GM21447 (cell line): ENCODE data around the gene APH1B.
"Not testable (repeated sequence)": the region's sequence is repeated elsewhere in the genome, so short reads cannot be mapped to it uniquely, and the experiment has no call there.

Experiments
- ATAC-seq: cut with Tn5 transposase; IDR thresholded peaks from one replicate; pipeline ENCODE4 v1.9.1; 2021; ENCODE audit not compliant: unreplicated experiment

APH1B gene

DNA sequence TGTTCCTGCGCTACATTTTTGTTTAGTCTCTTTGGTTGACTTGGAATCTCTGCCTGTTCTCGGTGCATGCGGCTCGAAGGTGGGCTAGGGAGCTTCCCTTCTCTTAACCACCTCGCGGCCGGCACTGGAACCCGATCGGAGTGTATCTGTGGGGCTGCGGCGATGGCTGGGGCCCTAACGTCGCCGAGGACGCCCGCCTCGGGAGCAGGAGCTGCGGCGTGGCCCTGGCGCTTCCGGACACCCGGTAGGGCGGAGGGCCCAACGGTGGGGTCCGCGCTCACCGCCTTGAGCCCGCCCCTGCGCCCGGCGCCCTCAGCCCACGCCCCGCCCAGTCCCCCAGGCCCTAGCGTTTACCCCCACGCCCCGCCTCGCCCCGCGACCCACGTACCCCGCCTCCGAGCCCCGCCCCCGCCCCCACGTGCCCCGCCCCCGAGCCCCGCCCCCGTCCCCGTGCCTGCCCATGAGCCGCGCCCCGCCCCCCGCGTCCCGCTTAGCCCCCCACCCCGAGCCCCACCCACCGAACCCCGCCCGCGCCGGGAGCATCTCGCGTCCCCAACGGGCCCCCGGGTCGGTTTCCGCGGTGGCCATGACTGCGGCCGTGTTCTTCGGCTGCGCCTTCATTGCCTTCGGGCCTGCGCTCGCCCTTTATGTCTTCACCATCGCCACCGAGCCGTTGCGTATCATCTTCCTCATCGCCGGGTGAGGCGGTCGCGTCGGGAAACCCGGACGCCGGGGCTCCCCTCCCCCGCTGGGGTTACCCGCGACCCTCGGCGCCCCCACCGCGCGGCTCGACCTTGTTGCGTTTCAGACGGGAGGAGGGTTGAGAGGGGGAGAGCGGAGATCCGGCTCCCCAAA lies at the start of gene APH1B:
APH1B (plus strand) TSS at position 568 of the 855 bp plus-strand sequence; CDS start at position 587, 19 bp downstream.
- ATAC-seq: peak; percentile 71

DNA sequence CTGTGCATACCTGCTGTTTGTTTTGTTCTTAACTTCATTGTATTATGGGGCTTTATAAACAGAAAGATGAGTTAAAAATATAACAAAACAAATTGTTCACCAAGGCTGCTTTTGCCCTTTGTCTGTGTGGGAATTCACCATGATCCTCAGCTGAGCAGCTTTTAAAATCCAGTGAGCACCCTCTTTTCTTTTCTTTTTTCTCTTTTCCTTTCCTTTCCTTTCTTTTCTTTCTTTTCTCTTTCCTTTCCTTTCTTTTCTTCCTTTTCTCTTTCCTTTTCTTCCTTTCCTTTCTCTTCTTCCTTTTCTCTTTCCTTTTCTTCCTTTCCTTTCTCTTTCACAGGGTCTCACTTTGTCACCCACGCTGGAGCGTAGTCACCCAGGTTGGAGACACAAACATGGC lies 49.7 kb upstream of the APH1B start:
- ATAC-seq: no peak

DNA sequence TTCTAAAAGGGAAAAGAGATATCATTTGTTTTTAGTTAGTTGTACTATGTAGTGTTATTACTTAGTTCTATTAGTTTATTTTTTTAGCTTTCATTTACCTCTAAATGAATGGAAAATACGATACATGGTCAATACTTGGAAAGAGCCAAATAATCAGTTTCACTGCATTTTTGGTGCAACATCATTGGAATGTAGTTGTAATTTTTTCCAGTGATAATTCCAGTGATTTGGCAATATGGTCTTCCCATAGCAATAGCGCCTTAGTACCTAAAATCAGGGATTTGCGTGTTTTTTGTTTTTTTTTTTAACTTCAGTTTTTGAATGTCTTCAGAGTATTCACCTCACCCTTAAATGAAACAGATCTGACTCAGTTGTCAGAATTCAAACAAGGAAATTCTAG lies 46.2 kb upstream of the APH1B start:
- ATAC-seq: no peak

DNA sequence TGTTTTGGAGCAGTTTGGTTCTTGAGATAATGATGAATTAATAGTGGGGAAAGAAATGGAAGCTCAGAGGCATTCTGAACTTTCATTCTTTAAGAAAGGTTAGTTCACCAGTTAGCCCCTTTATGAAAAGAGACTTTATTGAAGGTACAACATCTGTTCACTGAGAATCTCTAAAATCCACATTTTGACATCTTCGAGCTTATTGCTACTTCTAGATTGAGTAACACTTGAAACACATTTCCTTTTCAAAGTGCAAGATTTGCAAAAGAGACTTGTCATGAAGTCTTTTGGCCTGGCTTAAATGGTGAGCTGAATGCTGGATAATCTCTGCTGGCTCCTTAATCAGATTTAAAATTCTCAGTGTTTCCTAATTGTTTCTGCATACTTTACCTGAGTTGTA lies 45.7 kb upstream of the APH1B start:
- ATAC-seq: no peak

DNA sequence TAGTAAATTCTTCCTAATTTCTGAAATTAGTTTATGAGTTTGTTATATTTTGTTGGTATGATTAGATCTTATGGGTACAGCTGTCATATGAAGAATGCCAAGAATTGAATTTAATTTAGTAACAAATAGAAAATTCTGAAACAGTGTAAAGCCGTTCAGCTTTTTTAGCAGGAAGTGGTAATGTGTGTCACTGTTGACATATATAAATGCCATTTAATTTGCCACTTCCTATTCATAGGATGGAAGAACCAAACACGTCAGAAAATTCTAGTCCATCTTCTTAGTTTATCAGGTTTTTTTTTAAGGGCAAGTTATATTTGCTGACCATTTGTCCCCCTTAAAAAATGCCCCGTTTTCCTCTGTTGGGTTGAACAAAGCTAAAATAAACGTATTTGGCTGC lies 45.0 kb upstream of the APH1B start:
- no peak for ATAC-seq

DNA sequence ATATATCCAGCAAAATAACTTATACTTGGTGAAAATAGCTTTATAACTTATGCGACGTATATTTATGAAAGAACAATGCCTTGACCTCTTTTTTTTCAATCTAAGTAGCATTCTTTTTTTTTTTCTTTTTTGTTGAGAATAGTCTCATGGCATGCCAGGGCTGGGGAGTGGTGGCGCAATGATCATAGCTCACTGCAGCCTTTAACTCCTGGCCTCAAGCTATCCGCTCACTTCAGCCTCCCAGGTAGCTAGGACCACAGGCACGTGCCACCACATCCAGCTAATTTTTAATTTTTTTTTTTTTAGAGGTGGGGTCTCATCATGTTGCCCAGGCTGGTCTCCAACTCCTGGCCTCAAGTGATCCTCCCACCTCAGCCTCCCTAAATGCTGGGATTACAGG lies 44.5 kb upstream of the APH1B start:
- ATAC-seq: no peak

DNA sequence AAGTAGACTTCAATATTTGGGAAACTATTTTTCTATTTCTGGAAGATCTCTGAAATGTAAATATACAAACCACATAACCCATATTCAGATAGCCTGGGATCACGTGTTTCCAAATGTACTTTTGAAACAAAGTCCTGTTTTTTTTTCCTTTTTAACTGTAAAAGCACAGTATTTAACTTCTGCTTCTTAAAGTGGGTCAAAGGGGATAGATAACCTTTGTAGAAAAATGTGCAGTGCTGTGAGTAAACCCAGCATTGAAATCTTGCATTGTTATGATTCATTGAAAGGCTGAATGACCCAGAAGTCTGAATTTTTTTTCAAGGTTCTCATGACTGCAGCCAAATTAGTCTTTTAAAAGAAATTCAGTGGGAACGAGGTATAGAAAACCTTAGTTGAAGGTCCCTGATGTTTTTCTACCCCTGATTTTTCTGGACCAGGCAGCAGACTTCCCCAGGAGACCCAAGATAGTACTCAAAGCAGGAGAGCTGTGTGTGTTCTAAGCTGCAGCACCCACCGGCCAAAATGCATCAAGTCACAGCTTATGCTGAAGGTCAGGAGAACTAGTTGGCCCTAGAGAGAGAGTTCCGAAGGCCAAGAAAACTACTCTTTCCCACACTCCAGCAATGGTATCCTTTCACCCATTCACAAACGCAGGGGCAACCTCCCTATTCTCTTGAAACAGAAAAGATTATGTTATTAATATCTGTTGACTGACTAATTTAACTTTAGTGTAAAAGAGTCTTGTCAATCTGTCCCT lies 43.6 kb upstream of the APH1B start:
- ATAC-seq: no peak

DNA sequence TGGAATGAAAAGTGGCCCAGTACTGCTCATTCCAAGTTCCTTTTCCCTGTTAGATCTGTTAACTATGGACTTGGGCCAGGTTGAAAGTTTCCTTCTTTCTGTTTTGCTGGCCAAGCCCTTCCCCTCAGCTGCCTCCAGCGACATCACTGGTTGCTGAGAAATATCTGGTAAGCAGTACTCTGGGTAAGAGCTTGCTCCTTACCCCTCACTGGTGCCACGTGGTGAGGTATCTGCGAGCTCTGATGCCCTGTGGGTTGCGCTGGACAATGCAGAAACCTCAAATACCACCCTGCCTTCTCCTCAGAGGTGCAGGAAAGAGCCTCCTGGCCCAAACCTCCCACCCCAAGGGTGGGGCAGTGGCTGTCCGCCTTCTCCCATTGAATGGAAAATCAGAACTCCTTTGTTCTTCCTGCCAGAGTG lies 42.9 kb upstream of the APH1B start:
- ATAC-seq: no peak

DNA sequence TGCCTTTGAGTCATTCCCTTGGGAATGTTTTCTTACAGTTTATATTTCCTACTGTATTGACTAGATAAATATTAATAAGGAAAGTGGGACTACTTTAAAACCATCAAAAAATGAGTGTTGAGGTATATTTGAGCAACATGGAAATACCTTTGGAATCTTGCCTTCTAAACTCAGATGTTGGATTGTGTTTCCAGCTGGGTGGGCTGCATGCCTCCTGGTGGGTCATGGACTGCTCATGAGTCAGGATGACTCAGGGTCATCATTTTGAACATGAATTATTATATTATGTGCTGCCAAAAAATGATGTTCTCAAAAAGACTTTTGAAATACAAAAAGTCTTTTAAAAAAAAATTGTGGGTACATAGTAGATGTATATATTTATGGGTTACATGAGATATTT lies 41.1 kb upstream of the APH1B start:
- ATAC-seq: no peak

DNA sequence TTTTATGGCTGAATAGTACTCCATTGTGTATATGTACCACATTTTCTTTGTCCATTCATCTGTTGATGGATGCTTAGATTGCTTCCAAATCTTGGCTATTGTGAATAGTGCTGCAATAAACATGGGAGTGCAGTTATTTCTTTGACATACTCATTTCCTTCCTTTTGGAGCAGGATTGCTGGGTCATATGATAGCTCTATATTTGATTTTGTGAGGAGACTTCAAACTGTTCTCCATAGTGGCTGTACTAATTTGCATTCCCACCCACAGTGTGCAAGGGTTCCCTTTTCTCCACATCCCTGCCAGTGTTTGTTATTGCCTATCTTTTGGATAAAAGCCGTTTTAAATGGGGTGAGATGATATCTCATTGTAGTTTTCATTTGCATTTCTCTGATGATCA lies 40.3 kb upstream of the APH1B start:
- ATAC-seq: not testable (repeated sequence)

DNA sequence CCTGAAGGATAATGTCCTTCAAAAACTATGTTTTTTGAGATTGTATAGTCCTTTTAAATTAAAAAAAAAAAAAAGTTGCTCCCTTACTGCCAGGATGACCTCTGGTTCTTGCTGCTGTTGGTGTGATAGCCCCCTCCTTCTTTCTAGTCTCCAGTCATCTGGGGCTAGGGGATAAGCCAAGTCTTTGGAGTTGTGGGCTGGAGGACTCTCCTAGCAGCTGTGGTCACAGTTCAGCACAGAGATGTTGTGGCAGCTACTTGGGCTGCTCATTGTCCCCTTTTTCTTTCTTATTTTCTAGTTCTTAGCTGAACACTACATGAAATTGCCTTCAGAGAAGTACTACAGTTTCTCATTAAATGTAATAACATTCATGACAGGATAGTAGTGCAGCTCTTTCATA lies 39.2 kb upstream of the APH1B start:
- no peak for ATAC-seq

DNA sequence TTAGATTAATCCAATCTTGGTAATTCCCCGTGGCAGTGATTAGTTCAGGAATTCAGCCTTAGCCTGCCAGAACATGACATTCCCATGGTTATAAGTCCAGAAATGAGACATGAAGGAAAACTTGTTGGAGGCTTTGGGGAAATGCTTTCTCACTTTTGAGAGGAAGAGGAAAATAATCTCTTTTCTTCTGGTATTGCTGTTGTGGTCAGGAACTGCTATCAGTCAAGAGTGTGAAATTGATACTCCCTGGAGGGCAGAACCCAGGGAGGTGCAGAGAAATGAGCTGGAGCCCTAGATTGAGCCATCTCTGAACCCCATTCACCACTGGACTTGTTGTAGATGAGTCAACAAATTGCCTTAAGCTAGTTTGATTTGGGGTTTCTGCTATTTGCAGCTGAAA lies 38.6 kb upstream of the APH1B start:
- peak; percentile 48 for ATAC-seq

DNA sequence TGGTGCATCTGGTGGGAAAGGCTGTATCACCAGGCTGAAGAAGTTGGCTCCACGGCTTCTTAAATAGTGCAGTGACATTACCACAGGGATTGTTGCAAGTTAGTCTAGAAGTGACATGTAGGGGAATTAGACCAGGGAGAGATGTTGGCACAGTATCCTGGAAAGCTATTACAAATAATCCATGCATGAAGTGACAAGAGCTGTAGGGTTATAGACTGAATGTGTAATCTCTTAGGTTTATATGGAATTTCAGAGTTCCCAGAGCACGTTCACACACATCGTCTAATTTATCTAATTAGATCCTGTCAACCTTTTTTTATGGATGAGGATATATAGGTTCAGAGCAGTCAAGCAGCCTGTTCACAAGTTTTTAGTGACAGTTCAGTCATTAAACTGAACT lies 37.3 kb upstream of the APH1B start:
- ATAC-seq: no peak

DNA sequence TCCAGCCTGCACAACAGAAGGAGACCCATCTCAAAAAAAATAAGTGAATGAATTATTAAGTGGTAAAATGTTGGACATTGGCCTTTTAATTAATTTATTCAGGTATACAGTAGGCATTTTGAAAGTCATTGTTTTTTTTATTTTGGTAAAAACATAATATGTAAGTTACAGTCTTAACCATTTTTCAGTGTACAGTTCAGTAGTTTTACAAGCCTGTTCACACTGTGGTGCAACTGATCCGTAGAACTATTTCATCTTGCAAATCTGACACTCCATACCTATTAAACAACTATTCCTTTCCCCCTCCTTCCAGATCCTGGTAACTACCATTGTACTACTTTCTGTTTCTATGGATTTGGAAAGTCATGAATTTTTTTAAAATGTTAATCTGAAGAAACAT lies 36.1 kb upstream of the APH1B start:
- no peak for ATAC-seq

DNA sequence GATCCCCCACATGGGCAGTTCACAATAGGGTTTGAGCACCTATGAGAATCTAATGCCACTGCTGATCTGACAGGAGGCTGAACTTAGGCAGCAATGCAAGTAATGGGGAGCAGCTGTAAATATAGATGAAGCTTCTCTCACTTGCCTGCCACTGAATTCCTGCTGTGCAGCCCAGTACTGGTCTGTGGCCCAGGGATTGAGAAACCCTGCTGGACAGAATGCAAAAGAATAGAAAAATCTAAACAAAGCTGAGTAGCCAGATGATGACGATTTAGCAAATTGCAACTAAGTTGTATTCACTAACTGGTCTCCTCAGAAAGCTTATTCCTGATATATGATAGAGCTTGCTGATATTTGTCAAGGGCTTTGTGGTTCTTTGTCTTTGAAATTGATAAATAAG lies 34.3 kb upstream of the APH1B start:
- no peak for ATAC-seq

DNA sequence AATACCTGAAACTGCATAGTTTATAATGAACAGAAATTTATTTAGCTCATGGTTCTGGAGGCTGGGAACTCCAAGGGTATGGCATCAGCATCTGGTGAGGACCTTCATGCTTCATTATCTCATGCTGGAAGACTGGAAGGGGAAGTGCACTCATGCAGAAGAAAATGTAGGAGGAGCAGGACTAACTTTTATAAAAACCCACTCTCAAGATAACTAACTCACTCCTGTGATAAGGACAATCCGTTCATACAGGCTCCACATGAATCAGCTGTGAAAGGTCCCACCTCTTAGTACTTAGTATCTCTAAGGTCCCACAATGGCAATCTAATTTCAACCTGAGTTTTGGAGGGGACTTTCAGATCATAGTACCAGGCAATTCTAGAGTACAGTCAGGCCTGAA lies 33.6 kb upstream of the APH1B start:
- no peak for ATAC-seq

DNA sequence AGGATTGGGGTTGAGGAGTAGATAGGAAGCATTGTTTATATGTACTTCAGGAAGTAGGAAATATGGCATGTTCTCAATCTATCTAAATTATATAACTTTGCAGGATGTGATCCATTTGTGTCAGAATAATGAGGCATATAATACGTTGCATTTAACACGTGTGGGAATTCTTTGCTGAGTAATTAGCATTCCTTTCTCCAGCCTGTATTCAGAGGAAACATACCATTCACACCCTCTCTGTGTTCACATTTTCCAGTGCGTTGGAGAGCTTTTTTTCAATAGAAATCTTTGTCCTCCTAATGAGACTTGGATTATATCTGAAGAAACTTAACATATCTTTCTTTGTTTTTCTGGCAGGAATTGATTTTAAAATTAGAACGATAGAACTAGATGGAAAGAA lies 33.0 kb upstream of the APH1B start:
- no peak for ATAC-seq

DNA sequence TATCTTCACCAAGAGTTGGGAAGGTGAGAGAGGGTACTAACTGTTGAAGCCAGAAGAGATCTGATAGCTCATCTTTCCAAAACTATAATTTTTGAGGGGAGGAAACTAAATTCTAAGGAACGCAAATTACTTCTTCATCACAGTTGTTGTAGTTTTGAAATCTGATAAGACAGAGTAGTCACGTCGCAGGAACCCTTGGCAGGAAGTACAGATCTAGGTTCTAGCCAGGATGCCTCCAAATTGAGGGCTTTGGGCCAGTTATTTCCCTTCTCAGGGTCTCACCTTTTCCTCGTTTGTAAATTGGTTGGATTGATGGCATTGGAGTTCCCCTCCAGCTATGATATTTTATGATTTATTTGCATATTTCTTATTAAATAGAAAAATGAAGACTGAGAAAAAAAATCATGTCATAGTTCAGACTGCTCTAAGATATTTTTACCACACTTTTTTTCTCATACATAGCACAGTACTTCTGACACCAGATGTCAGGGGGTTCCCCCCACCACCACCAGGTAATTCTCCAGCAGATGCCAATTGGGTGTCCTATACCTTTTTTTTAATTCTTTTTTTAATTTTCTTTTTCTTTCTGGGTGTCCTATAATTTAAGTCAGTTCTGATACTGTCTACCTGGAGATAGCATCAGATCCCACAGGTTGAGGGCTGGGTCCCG lies 32.3 kb upstream of the APH1B start:
- ATAC-seq: no peak

DNA sequence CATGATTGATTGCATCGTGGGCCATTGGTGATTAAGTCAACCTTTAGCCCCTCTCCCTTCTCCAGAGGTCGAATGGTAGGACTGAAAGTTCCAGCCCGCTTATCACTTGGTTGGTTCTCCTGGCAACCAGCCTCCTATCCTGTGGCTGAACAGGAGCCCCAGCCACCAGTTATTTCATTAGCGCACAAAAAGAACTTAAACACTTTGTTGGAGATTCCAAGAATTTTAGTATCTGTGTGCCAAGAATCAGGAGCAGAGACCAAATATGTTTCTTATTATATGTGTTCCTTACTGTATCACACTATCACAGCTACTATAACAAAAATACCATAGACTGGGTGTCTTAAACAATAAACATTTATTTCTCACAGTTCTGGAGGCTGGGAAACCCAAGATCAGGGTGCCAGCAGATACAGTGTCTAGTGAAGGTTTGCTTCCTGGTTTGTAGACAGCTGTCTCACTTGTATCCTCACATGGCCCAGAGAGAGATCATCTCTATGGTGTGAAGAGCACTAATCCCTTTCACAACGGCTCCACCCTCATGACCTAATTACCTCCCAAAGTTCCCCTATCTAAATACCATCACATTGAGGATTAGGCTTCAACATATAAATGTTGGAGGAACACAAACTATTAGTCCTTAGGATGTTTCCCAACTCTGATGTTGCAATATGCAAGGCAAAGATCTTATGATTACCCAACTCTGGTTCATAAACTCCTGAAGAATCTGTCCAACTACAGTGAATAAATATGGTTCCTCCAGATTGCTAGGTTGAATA lies 30.5 kb upstream of the APH1B start:
- no peak for ATAC-seq

DNA sequence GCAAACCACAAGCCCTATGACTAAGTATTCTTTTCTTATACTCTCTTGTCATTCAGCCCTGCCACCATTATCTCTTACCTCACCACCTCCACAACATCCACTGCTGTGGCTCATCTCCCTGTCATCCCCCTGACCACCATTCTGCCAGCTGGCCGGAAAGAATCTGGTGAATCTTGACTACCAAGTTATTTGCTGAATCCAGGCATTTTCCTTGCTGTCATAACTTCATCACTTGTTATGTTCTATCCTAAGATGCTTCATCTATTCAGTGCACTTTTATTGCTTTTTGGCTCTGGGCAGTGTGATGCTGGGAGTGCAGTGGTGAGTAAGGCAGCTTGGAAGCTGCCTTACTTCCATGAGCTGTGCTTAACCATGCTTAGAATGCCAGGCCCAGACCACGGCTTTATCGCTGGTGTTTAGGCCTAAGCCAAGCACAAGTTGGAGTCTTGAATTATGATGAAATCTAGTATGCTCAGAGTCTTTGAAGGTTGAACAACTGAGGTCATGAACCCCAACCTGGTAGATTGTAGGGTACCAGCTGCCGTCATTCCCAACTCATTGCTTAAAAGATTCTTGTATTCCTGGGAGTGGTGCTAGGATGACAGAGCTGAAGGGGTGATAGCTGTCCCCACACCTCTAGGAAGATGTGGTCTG lies 27.0 kb upstream of the APH1B start:
- ATAC-seq: no peak

DNA sequence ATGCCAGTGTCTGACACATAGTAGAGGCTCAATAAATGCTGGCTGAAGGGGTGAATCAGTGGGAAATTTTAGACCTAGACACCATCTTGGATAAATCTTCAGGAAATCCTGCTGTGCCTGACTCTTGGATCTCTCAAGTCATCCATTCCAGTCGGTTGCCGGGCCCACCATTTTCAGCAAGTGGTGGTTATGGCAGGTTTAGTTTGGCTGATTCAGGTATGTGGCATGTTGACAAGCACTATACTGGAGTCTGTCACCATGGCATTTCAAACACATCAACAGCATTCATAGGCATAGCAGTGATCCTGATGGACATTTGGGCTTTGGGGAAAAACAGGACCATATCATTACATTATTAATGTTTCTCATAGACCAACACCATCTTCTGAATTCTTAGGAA lies 25.7 kb upstream of the APH1B start:
- no peak for ATAC-seq
